Nephron progenitor cell (in vitro differentiated cells): ENCODE results near the gene RIT1.

Experiments used
- DNase-seq: peaks from one replicate; pipeline ENCODE4 v3.0.0; 2021
- H3K27ac Mint-ChIP-seq: 2 replicates; pipeline ENCODE4 v1.8.0; 2021; ENCODE audit warnings: mild to moderate bottlenecking, moderate library complexity, mixed read lengths
- H3K27me3 Mint-ChIP-seq: 2 replicates; pipeline ENCODE4 v1.8.0; 2021; ENCODE audit warnings: mild to moderate bottlenecking, low read depth, mixed read lengths; ENCODE audit not compliant: poor library complexity
- H3K36me3 Mint-ChIP-seq: 2 replicates; pipeline ENCODE4 v1.8.0; 2021; ENCODE audit warnings: low read depth, mixed read lengths
- H3K4me1 Mint-ChIP-seq: 2 replicates; pipeline ENCODE4 v1.8.0; 2021; ENCODE audit warnings: mixed read lengths
- H3K4me3 Mint-ChIP-seq: 2 replicates; pipeline ENCODE4 v1.8.0; 2021; ENCODE audit warnings: mild to moderate bottlenecking, moderate library complexity, mixed read lengths
- H3K9me3 Mint-ChIP-seq: 2 replicates; pipeline ENCODE4 v1.8.0; 2021; ENCODE audit warnings: mild to moderate bottlenecking, moderate library complexity, mixed read lengths
- TF ChIP-seq, protein P1 (sequence below): fragments of 200-600 bp; sonication (generic); IDR thresholded peaks from 2 replicates; pipeline ENCODE4 v1.5.0; 2021; ENCODE audit warnings: antibody characterized with exemption

The RIT1 gene

DNA sequence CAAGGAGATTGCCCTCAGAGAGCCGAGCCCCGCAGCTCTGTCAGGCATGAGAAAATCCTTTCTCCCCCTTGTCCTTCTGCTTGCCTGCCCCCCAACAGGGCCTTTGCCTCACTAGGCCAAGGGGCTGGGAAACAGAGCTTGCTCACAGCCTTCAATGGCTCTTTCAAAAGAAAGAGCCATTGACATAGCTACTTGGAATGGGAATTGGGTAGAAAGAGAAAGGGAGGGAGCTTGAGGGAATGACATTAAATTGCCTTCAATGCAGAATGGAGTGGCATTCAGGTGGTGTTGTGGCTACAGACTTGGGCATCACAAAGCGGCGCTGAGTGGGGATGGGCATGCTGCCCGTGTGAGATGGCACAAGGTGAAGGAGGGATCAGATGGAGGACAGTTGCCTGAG is 38.6 kb downstream of the RIT1 start:
- TF ChIP-seq, protein P1, sequence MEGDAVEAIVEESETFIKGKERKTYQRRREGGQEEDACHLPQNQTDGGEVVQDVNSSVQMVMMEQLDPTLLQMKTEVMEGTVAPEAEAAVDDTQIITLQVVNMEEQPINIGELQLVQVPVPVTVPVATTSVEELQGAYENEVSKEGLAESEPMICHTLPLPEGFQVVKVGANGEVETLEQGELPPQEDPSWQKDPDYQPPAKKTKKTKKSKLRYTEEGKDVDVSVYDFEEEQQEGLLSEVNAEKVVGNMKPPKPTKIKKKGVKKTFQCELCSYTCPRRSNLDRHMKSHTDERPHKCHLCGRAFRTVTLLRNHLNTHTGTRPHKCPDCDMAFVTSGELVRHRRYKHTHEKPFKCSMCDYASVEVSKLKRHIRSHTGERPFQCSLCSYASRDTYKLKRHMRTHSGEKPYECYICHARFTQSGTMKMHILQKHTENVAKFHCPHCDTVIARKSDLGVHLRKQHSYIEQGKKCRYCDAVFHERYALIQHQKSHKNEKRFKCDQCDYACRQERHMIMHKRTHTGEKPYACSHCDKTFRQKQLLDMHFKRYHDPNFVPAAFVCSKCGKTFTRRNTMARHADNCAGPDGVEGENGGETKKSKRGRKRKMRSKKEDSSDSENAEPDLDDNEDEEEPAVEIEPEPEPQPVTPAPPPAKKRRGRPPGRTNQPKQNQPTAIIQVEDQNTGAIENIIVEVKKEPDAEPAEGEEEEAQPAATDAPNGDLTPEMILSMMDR, result no peak
- no peak overlapping the region for H3K27ac Mint-ChIP-seq
- H3K36me3 Mint-ChIP-seq, result no peaks in the 10 kb centered on the region
- DNase-seq, result no peak
- no peaks in the 10 kb centered on the region for H3K9me3 Mint-ChIP-seq
- H3K4me1 Mint-ChIP-seq, result peaks cover 5% of the 10 kb centered on the region
- H3K4me3 Mint-ChIP-seq, result no peak overlapping the region
- peaks cover 29% of the 10 kb centered on the region for H3K27me3 Mint-ChIP-seq

DNA sequence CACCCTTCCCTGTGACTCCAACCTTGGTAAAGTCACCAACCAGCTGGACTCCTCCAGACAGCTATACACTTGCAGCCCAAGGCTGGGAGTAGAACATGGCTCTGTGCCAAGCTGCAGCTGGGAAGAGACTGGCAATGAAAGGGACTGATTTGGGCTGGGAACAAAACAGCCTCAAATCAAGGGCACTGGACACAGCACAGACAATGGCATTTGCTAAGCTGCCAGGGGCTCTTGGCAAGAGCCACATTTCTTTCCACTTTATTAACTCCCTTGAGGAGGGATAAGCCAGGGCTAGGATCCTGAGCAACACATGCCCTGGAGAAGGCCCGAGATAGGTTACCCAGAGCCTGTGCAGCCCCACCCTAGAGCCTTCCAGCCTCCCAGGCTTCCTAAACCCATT is 39.8 kb downstream of the RIT1 start:
- no peaks in the 10 kb centered on the region for H3K36me3 Mint-ChIP-seq
- peaks cover 5% of the 10 kb centered on the region for H3K4me1 Mint-ChIP-seq
- H3K4me3 Mint-ChIP-seq, result no peak overlapping the region
- H3K27me3 Mint-ChIP-seq, result peaks cover 29% of the 10 kb centered on the region
- H3K27ac Mint-ChIP-seq, result no peak overlapping the region
- TF ChIP-seq, protein P1, result no peak
- H3K9me3 Mint-ChIP-seq, result no peaks in the 10 kb centered on the region
- no peak for DNase-seq

DNA sequence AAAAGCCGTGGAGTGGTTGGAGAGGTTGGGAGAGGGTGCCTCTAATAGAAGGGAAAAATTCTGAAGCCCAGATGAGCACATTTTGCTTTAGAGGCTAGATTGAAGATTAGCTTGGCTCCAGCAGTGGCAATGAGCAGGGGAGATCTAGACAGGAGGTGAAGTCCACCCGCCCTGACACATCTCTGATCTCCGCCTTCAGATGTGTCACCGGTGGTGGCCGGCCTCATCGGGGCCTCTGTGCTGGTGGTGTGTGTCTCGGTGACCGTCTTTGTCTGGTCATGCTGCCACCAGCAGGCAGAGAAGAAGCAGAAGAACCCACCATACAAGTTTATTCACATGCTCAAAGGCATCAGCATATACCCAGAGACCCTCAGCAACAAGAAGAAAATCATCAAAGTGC is 43.4 kb downstream of the RIT1 start:
- no peak overlapping the region for H3K4me3 Mint-ChIP-seq
- no peaks in the 10 kb centered on the region for H3K36me3 Mint-ChIP-seq
- TF ChIP-seq, protein P1, result no peak
- H3K9me3 Mint-ChIP-seq, result no peaks in the 10 kb centered on the region
- H3K27me3 Mint-ChIP-seq, result peaks cover 31% of the 10 kb centered on the region
- DNase-seq, result no peak
- H3K27ac Mint-ChIP-seq, result no peak overlapping the region
- H3K4me1 Mint-ChIP-seq, result peaks cover 4% of the 10 kb centered on the region

DNA sequence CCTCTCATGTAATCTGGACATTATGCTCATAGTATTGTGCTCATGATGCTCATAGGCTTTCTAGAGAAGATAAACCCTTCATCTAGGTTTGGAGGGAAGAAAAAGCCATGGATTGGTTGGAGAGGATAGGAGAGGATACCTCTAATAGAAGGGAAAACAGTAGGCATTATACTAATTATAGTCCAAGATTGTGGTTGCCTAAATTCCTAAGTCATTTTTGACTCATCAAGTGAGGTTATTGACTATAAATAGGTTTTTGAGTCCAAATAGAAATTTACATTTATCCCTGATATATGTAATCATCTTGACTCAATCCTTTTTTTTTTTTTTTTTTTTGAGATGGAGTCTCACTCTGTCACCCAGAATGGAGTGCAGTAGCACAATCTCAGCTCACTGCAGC is 46.8 kb downstream of the RIT1 start:
- no peak for DNase-seq
- peaks cover 11% of the 10 kb centered on the region for H3K4me1 Mint-ChIP-seq
- no peaks in the 10 kb centered on the region for H3K36me3 Mint-ChIP-seq
- no peak overlapping the region for H3K4me3 Mint-ChIP-seq
- H3K27me3 Mint-ChIP-seq, result peaks cover 34% of the 10 kb centered on the region
- H3K9me3 Mint-ChIP-seq, result no peaks in the 10 kb centered on the region
- TF ChIP-seq, protein P1, result no peak
- no peak overlapping the region for H3K27ac Mint-ChIP-seq

DNA sequence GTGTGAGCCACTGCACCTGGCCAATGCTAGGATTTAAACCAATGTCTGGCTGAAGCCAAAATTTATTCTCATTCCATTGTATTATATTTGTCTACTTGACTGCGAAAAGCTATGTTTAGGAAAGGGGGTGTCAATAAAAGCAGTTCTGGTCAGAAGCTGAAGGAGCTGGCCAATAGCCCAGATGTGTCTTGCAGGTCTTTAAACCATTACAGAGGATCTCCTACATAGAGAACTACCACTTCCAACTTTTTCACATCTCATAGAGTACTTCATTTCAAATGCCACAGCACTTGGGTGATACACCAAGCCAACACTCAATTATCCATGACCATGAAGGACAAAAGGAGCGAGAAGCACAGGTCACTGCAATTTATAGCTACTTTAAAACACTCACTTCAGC is 49.3 kb downstream of the RIT1 start:
- H3K4me3 Mint-ChIP-seq, result no peak overlapping the region
- TF ChIP-seq, protein P1, result no peak

DNA sequence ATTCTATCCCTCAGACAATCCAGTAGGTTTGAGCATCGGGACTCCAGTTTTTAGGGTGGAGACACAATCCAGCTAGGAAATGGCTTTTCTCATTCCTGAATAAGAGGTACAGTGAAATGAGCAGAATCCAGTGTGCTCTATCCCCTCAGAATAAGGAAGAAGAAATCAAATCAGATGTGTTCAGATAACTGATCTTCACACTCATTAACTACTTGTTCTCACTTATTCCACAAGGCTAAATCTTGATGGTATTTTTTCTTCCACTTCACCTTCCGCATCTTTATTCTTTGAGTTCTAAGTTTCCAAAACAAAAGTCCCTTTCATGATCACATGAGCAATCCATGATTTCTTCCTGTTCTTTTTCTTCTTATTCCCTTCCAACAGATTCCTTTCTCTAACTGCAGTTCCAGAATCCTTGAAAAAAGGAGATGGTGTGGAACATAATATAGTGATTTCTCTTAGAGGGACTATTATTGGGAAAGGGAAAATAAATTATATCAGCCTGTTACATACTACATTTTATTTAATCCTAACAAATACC is 50.1 kb downstream of the RIT1 start:
- H3K4me3 Mint-ChIP-seq, result peak overlapping the region; percentile 70
- no peak overlapping the region for H3K27ac Mint-ChIP-seq
- peaks cover 26% of the 10 kb centered on the region for H3K27me3 Mint-ChIP-seq

More for the DNA sequence above, 49.3 kb downstream of the RIT1 start:
- no peaks in the 10 kb centered on the region for H3K36me3 Mint-ChIP-seq
- peaks cover 21% of the 10 kb centered on the region for H3K4me1 Mint-ChIP-seq
- DNase-seq, result no peak
- H3K27me3 Mint-ChIP-seq, result peaks cover 26% of the 10 kb centered on the region
- H3K9me3 Mint-ChIP-seq, result no peaks in the 10 kb centered on the region
- no peak overlapping the region for H3K27ac Mint-ChIP-seq

More for the DNA sequence above, 50.1 kb downstream of the RIT1 start:
- Mint-ChIP-seq H3K36me3 (no peaks in the 10 kb centered on the region), H3K9me3 (no peaks in the 10 kb centered on the region), H3K4me1 (peaks cover 30% of the 10 kb centered on the region)
- no peak for DNase-seq
- TF ChIP-seq, protein P1, result no peak
